PFSK-1 (cell line): ENCODE data around the gene HPCA.

Experiments used
- FOXP2 ChIP-seq: optimal IDR thresholded peaks from 2 replicates; pipeline ENCODE3; 2011; ENCODE audit warnings: borderline replicate concordance, control low read depth, inconsistent platforms; ENCODE audit not compliant: insufficient read depth; ENCODE audit errors: extremely low read length, extremely low read depth
- POLR2AphosphoS5 ChIP-seq: IDR thresholded peaks from 2 replicates; pipeline ENCODE4 v1.6.1; 2012; ENCODE audit warnings: low read depth, mild to moderate bottlenecking, control low read depth, low read length, moderate library complexity
- REST ChIP-seq, 2 experiments: IDR thresholded peaks; 2 replicates each; pipeline versions ENCODE4 v1.6.1 to v1.8.0; 2011 to 2012; ENCODE audit warnings: low read depth in 2 of 2, low read length in 2 of 2, control low read depth in 1 of 2, inconsistent platforms in 1 of 2, mild to moderate bottlenecking in 1 of 2, moderate library complexity in 1 of 2; ENCODE audit not compliant: insufficient read depth in 1 of 2
- SIN3A ChIP-seq: IDR thresholded peaks from 2 replicates; pipeline ENCODE4 v1.6.1; 2012; ENCODE audit warnings: mild to moderate bottlenecking, low read length, moderate library complexity, borderline replicate concordance; ENCODE audit not compliant: insufficient read depth
- TAF1 ChIP-seq: IDR thresholded peaks from 2 replicates; pipeline ENCODE4 v1.6.1; 2012; ENCODE audit warnings: low read length, control low read depth, borderline replicate concordance; ENCODE audit not compliant: insufficient read depth

Gene HPCA

GRCh38 chr1:32890516-32891240 is 4.4 kb downstream of the HPCA start:
- TF ChIP-seq POLR2AphosphoS5 (no peak), FOXP2 (no peak), TAF1 (no peak), REST (IDR thresholded peaks at IDR 0.05; ENCODE audit: insufficient read depth in 1 of 2, low read depth in 2 of 2, low read length in 2 of 2) (no peak), SIN3A (no peak)

GRCh38 chr1:32891241-32891570 is 4.9 kb downstream of the HPCA start:
- TF ChIP-seq TAF1 (no peak), REST (IDR thresholded peaks at IDR 0.05; ENCODE audit: insufficient read depth in 1 of 2, low read depth in 2 of 2, low read length in 2 of 2) (no peak), POLR2AphosphoS5 (no peak), FOXP2 (no peak), SIN3A (no peak)

GRCh38 chr1:32891630-32892029 is 5.3 kb downstream of the HPCA start:
- TF ChIP-seq SIN3A (no peak), POLR2AphosphoS5 (no peak), TAF1 (no peak), REST (IDR thresholded peaks at IDR 0.05; ENCODE audit: insufficient read depth in 1 of 2, low read depth in 2 of 2, low read length in 2 of 2) (no peak), FOXP2 (no peak)

GRCh38 chr1:32892368-32893197 is 6.3 kb downstream of the HPCA start:
- TF ChIP-seq SIN3A = no peak

- no peak for TF ChIP-seq FOXP2
- no peak for TF ChIP-seq TAF1
- TF ChIP-seq POLR2AphosphoS5 = no peak
- TF ChIP-seq SIN3A = no peak
- no peak for TF ChIP-seq REST (IDR thresholded peaks at IDR 0.05; ENCODE audit: insufficient read depth in 1 of 2, low read depth in 2 of 2, low read length in 2 of 2)
Measured at GRCh38 chr1:32893198-32894018, 7.1 kb downstream of the HPCA start.
